ENCODE measurements around the gene MOAP1. TPM values are rescaled to one million over a fixed set of nuclear protein-coding genes. Genes with fewer than 3 reads are reported as not detected.
"Not testable (repeated sequence)": the region's sequence is repeated elsewhere in the genome, so short reads cannot be mapped to it uniquely, and the experiment has no call there.

The MOAP1 gene
- polyA plus RNA-seq, 4 donors: 30.9 to 49.2 (median 38.9) TPM

DNA sequence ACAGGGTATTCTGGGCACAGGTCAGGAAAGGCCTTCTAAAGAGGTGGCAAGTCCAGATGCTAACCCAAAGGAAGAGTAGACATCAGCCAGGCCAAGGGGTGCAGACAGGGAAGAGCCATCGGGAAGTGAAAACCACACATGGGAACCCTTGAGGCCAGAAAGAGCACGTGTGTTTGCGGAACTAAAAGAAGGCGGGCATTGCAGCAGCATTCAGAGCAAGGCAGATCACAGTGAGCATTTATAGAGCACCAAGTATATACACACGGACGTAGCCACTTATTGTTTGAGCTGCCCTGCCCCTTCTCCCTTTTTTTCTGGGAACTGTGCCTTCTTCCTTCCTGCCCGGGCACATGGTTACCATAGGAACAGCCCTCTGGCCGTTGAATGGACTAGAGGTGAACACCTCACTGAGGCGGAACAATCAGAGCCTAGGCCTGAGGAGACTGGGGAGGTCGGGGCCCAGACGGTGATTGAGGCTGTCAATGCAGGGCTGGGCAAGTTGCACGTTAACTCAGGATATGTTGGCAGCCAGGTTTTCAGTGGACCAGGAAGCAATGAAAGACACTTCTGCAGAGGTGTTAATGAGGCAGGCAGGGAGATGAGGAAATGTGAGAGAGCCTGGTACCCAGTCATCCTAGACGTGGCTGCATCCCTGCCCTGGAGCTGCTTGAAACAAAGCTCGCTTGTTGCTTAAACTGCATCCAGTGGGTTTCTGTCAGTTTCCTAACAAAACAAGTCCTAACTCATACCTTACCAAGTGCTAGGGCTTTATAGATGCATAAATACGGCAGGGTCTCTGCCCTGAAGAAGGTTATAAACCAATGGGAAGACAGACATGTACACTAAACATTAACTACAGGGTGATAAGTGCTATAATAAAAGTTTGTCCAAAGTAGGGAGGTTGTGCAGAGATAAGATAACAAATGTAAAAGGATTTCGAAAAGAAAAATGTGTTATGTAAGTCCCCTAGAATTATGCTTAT is 34.2 kb downstream of the MOAP1 start:
- no peak for DNase-seq (ENCODE audit: low read depth in 4 of 4, low spot score in 3 of 4)

DNA sequence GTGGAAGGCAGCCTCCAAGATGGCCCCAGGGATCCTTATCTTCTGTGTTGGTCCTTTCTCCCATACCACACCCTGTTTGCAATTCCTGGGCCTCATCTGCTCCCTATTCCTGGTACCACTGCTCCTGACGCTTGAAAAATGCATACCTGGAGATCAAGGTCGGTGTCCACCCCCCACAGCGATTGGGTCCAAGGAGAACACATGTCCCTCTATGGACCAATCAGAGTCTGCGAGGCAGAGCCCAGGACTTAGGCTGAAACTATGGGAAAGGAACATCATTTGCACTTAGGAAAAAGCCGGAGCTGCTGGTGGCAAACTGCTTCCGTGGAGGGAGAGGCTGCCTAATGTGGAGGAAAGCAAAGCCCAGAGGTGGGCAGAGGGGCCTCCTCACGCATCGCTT is 35.7 kb downstream of the MOAP1 start:
- DNase-seq (ENCODE audit: low read depth in 4 of 4, low spot score in 3 of 4): no peak

GRCh38 chr14:93146119-93146518 is 38.6 kb downstream of the MOAP1 start:
- DNase-seq (ENCODE audit: low read depth in 4 of 4, low spot score in 3 of 4): no peak

- DNase-seq (ENCODE audit: low read depth in 4 of 4, low spot score in 3 of 4): no peak
Observed at GRCh38 chr14:93142854-93143652, 41.6 kb downstream of the MOAP1 start.

- DNase-seq (ENCODE audit: low read depth in 4 of 4, low spot score in 3 of 4): no peak
Observed at GRCh38 chr14:93137864-93138263, 46.8 kb downstream of the MOAP1 start.

GRCh38 chr14:93136508-93136907 is 48.2 kb downstream of the MOAP1 start:
- not testable (repeated sequence) for DNase-seq (ENCODE audit: low read depth in 4 of 4, low spot score in 3 of 4)

DNA sequence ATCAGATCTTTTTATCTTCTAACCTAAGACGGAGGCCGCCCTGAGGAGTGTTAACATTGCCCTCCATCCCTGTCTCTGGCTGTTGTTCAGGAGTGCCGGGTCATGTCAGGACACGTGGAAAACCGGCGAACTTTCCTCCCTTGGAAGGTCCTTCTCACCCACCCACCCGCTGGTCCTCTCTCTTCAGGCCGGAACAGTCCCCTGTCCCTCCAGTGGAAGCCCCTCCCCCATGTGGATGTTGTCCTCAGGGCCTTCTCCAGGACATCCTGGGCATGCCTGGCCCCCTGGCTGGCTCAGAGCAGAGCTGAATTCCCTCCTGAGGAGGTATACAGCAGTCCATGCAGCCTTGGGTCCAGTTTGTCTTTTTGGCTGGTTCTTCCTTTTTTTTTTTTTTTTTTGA is 48.7 kb downstream of the MOAP1 start:
- no peak for DNase-seq (ENCODE audit: low read depth in 4 of 4, low spot score in 3 of 4)

DNA sequence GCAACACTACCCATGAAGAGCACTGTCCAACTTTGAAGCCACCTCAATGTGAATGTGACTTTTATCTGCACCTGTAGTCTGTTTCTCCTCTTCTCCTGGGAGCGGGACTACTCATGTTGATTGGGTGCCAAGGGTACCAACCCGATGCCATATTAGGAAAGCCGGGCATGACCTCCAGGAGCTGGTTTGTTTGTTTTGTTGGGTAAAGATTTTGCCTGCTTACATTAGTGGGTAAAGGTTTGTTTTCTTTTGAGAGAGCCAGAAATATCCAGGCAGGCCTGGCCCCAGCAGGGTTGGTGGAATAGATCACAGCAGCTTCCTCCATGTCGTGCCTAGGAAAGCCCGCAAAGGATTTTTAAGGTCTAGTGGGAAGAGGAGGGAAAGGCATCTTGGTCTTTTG is 49.3 kb downstream of the MOAP1 start:
- no peak for DNase-seq (ENCODE audit: low read depth in 4 of 4, low spot score in 3 of 4)

DNA sequence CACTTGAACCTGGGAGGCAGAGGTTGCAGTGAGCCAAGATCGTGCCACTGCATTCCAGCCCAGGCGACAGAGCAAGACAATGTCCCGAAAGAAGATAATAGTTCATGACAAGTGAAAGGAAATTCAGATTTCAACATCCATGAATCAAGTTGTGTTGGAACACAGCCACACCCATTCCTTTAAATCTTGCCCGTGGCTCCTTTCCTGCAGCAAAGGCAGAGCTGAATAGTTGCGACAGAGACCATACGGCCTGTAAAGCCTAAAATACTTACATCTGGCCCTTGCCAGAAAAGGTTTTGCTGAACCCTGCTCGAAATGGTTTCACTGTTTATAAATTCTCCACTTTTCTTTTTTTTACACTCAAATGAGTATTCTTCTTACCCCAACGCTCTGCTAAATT is 51.2 kb downstream of the MOAP1 start:
- DNase-seq (ENCODE audit: low read depth in 4 of 4, low spot score in 3 of 4): no peak

GRCh38 chr14:93132472-93133065 is 52.1 kb downstream of the MOAP1 start:
- DNase-seq (ENCODE audit: low read depth in 4 of 4, low spot score in 3 of 4): no peak

Other genes with a start within 250 kb of the MOAP1 start
- 10 to 100 TPM; 16.5 to 33.7 (median 28.0) TPM for gene ITPK1, start 69.0 kb downstream of the MOAP1 start, polyA plus RNA-seq (ENCODE audit: insufficient read length in 4 of 4)
- gene LYSET, start 420 bp upstream of the MOAP1 start, polyA plus RNA-seq (ENCODE audit: insufficient read length in 4 of 4): 10 to 100 TPM; 25.2 to 44.7 (median 36.6) TPM
- 10 to 100 TPM; 10.3 to 22.0 (median 19.8) TPM for gene GON7, start 22.2 kb upstream of the MOAP1 start, polyA plus RNA-seq (ENCODE audit: insufficient read length in 4 of 4)
- 10 to 100 TPM; 34.6 to 43.9 (median 39.5) TPM for gene UBR7, start 22.4 kb upstream of the MOAP1 start, polyA plus RNA-seq (ENCODE audit: insufficient read length in 4 of 4)
- 10 to 100 TPM; 33.3 to 55.7 (median 52.4) TPM for gene BTBD7, start 148.1 kb upstream of the MOAP1 start, polyA plus RNA-seq (ENCODE audit: insufficient read length in 4 of 4)
- 1 to 10 TPM in 1 of 4 donors, under 1 TPM in 2, not detected in 1; 0.32 to 1.2 (median 0.46) TPM for gene COX8C, start 162.3 kb upstream of the MOAP1 start, polyA plus RNA-seq (ENCODE audit: insufficient read length in 4 of 4)
- 1 to 10 TPM in 1 of 4 donors, under 1 TPM in 3; 0.38 to 1.1 (median 0.89) TPM for gene UNC79, start 246.0 kb upstream of the MOAP1 start, polyA plus RNA-seq (ENCODE audit: insufficient read length in 4 of 4)

All from left renal pelvis (tissue), 4 donors.